HUES48 (cell line): ENCODE measurements around the gene ALDH1L1.

Experiments used
- H3K27ac ChIP-seq: one replicate; pipeline ENCODE4 v1.7.0; 2013; ENCODE audit warnings: low read depth, low read length, inconsistent platforms
- H3K27me3 ChIP-seq: 2 replicates; pipeline ENCODE4 v1.6.1; 2013; ENCODE audit warnings: mild to moderate bottlenecking, low read length; ENCODE audit not compliant: control insufficient read depth, insufficient read depth
- H3K36me3 ChIP-seq: 2 replicates; pipeline ENCODE4 v1.6.1; 2013; ENCODE audit warnings: low read length; ENCODE audit not compliant: control insufficient read depth, insufficient read depth
- H3K4me1 ChIP-seq: 2 replicates; pipeline ENCODE4 v1.6.1; 2013; ENCODE audit warnings: mild to moderate bottlenecking, low read length; ENCODE audit not compliant: control insufficient read depth, insufficient read depth
- H3K4me3 ChIP-seq: 2 replicates; pipeline ENCODE4 v1.5.1; 2013; ENCODE audit warnings: mild to moderate bottlenecking, low read depth, low read length
- H3K9ac ChIP-seq: 2 replicates; pipeline ENCODE4 v1.6.1; 2013; ENCODE audit warnings: mild to moderate bottlenecking, low read depth, low read length, moderate library complexity
- H3K9me3 ChIP-seq: 2 replicates; pipeline ENCODE4 v1.6.1; 2013; ENCODE audit warnings: low read length; ENCODE audit not compliant: control insufficient read depth, insufficient read depth

ALDH1L1 gene

GRCh38 chr3:126153695-126154360 lies 26.6 kb downstream of the ALDH1L1 start:
- Histone ChIP-seq H3K4me3 (no peak overlapping the region), H3K4me1 (no peaks in the 10 kb centered on the region), H3K9ac (no peak overlapping the region), H3K9me3 (no peaks in the 10 kb centered on the region), H3K27ac (no peak overlapping the region), H3K36me3 (no peaks in the 10 kb centered on the region), H3K27me3 (no peaks in the 10 kb centered on the region)

GRCh38 chr3:126152901-126153694 lies 27.3 kb downstream of the ALDH1L1 start:
- no peaks in the 10 kb centered on the region for H3K9me3 ChIP-seq
- H3K9ac ChIP-seq = no peak overlapping the region
- H3K27ac ChIP-seq = no peak overlapping the region
- no peaks in the 10 kb centered on the region for H3K36me3 ChIP-seq
- no peaks in the 10 kb centered on the region for H3K27me3 ChIP-seq
- no peak overlapping the region for H3K4me3 ChIP-seq
- no peaks in the 10 kb centered on the region for H3K4me1 ChIP-seq

GRCh38 chr3:126152458-126152857 lies 27.9 kb downstream of the ALDH1L1 start:
- Histone ChIP-seq H3K36me3 (no peaks in the 10 kb centered on the region), H3K4me1 (no peaks in the 10 kb centered on the region), H3K27ac (no peak overlapping the region), H3K4me3 (no peak overlapping the region), H3K9ac (no peak overlapping the region), H3K27me3 (no peaks in the 10 kb centered on the region), H3K9me3 (no peaks in the 10 kb centered on the region)

- H3K4me3 ChIP-seq = no peak overlapping the region
- no peak overlapping the region for H3K9ac ChIP-seq
- H3K9me3 ChIP-seq = no peaks in the 10 kb centered on the region
- no peak overlapping the region for H3K27ac ChIP-seq
- H3K27me3 ChIP-seq = no peaks in the 10 kb centered on the region
- H3K36me3 ChIP-seq = no peaks in the 10 kb centered on the region
- H3K4me1 ChIP-seq = no peaks in the 10 kb centered on the region
Observed at GRCh38 chr3:126151562-126152302, 28.7 kb downstream of the ALDH1L1 start.

- H3K9ac ChIP-seq = no peak overlapping the region
- no peaks in the 10 kb centered on the region for H3K36me3 ChIP-seq
- no peaks in the 10 kb centered on the region for H3K9me3 ChIP-seq
- H3K4me3 ChIP-seq = no peak overlapping the region
- no peak overlapping the region for H3K27ac ChIP-seq
- H3K27me3 ChIP-seq = no peaks in the 10 kb centered on the region
- no peaks in the 10 kb centered on the region for H3K4me1 ChIP-seq
Observed at GRCh38 chr3:126149960-126150515, 30.3 kb downstream of the ALDH1L1 start.

- Histone ChIP-seq H3K9ac (no peak overlapping the region), H3K27me3 (no peaks in the 10 kb centered on the region), H3K27ac (no peak overlapping the region), H3K36me3 (no peaks in the 10 kb centered on the region), H3K4me3 (no peak overlapping the region), H3K9me3 (no peaks in the 10 kb centered on the region), H3K4me1 (no peaks in the 10 kb centered on the region)
Observed at GRCh38 chr3:126149256-126149902, 31.0 kb downstream of the ALDH1L1 start.

GRCh38 chr3:126147932-126148683 lies 32.3 kb downstream of the ALDH1L1 start:
- H3K27ac ChIP-seq = no peak overlapping the region
- H3K27me3 ChIP-seq = no peaks in the 10 kb centered on the region
- no peaks in the 10 kb centered on the region for H3K4me1 ChIP-seq
- H3K4me3 ChIP-seq = no peak overlapping the region
- no peaks in the 10 kb centered on the region for H3K9me3 ChIP-seq
- no peaks in the 10 kb centered on the region for H3K36me3 ChIP-seq
- H3K9ac ChIP-seq = no peak overlapping the region

- Histone ChIP-seq H3K27me3 (no peaks in the 10 kb centered on the region), H3K9ac (no peak overlapping the region), H3K36me3 (no peaks in the 10 kb centered on the region), H3K9me3 (no peaks in the 10 kb centered on the region), H3K27ac (no peak overlapping the region), H3K4me1 (no peaks in the 10 kb centered on the region), H3K4me3 (no peak overlapping the region)
Observed at GRCh38 chr3:126147147-126147931, 33.0 kb downstream of the ALDH1L1 start.

- Histone ChIP-seq H3K4me1 (no peaks in the 10 kb centered on the region), H3K9me3 (no peaks in the 10 kb centered on the region), H3K27ac (no peak overlapping the region), H3K36me3 (no peaks in the 10 kb centered on the region), H3K4me3 (no peak overlapping the region), H3K27me3 (no peaks in the 10 kb centered on the region), H3K9ac (no peak overlapping the region)
Observed at GRCh38 chr3:126146525-126147146, 33.8 kb downstream of the ALDH1L1 start.
